ENCODE measurements around the gene NFKBIB. TPM values are rescaled to one million over a fixed set of nuclear protein-coding genes. Genes with fewer than 3 reads are reported as not detected.

The NFKBIB gene
- total RNA-seq (10 to 100 TPM; 29.3 to 30.1 TPM), total RNA-seq (15.0 to 110 (median 31.6) reads per million in 172 experiments)
- polyA plus RNA-seq (2013, experiment 1 of 2), result 18.6 TPM
- polyA plus RNA-seq (2013, experiment 2 of 2), result 20.6 TPM

- Histone ChIP-seq H3K4me3 (ENCODE audit: low read length) (peak within 1 kb of the TSS; percentile 97), H3K4me1 (ENCODE audit: insufficient read depth, low read length) (peaks cover 49% of the 10 kb centered on the region), H3K36me3 (ENCODE audit: insufficient read depth, low read length) (peaks cover 6% of the 10 kb centered on the region), H3K9me3 (ENCODE audit: control insufficient read depth in 1 of 2, insufficient read depth in 1 of 2, low read length in 2 of 2) (no peaks in the 10 kb centered on the region), H3K27ac (ENCODE audit: low read depth in 1 of 2, low read length in 2 of 2) (peak within 1 kb of the TSS; percentile 97 to 99), H3K27me3 (ENCODE audit: control insufficient read depth in 1 of 2, insufficient read depth in 2 of 2, low read length in 2 of 2) (no peaks in the 10 kb centered on the region)
- POLR2A ChIA-PET, result interaction anchor here (0.6 to 2.5 kb wide), 20 partner anchors 20 to 564 kb away, joined by 3 to 27 read pairs (median 4); partner anchors contain the start of genes ACTN4, CATSPERG, ECH1 and EIF3K
- DNase-seq, result peak; percentile 97 to 100 (median 99)
- no peak for TF ChIP-seq CTCF (IDR thresholded peaks at IDR 0.05)
- Mint-ChIP-seq H3K36me3 (ENCODE audit: low read depth) (peaks cover 27% of the 10 kb centered on the region), H3K4me1 (ENCODE audit: low read depth) (peaks cover 47% of the 10 kb centered on the region), H3K9me3 (no peaks in the 10 kb centered on the region), H3K27me3 (no peaks in the 10 kb centered on the region), H3K4me3 (peak within 1 kb of the TSS; percentile 93), H3K27ac (peak within 1 kb of the TSS; percentile 89)
- intact Hi-C loops (cut with DNase I, micrococcal nuclease), result loop anchor here (1.0 to 2.0 kb wide), 6 partner anchors 21 to 68 kb away; partner anchors contain the start of genes MRPS12 (in 2 of the 2), RINL (in 2 of the 2), SARS2 (in 2 of the 2) and ECH1 (in 1 of the 2)
- CTCF ChIA-PET, result interaction anchor here (1.0 to 2.9 kb wide), 7 partner anchors 12 to 997 kb away, joined by 3 to 46 read pairs (median 5); partner anchors contain the start of genes FAM98C, MRPS12, PSMD8 and SARS2
- peak; percentile 86 for ATAC-seq (ENCODE audit: poor library complexity)
Measured at GRCh38 chr19:38899447-38900201, at the start of gene NFKBIB, which contains the start of gene SIRT2. NFKBIB (plus strand) TSS chr19:38899969; CDS start chr19:38900033, 64 bp downstream. SIRT2 (minus strand) TSS chr19:38899618; CDS start chr19:38899521, 97 bp downstream.

GRCh38 chr19:38850436-38850975, 49.3 kb upstream of the NFKBIB start:
- DNase-seq (peak in 11 of 14 experiments; percentile 96 to 100 (median 98)), ATAC-seq (ENCODE audit: poor library complexity) (peak; percentile 74)
- no peaks in the 10 kb centered on the region for H3K27me3 Mint-ChIP-seq
- peaks cover 58% of the 10 kb centered on the region for H3K4me1 Mint-ChIP-seq (ENCODE audit: low read depth)
- Histone ChIP-seq H3K27me3 (ENCODE audit: control insufficient read depth in 1 of 2, insufficient read depth in 2 of 2, low read length in 2 of 2) (no peaks in the 10 kb centered on the region), H3K36me3 (ENCODE audit: insufficient read depth, low read length) (peaks cover 32% of the 10 kb centered on the region), H3K4me1 (ENCODE audit: insufficient read depth, low read length) (peaks cover 60% of the 10 kb centered on the region), H3K27ac (ENCODE audit: low read depth in 1 of 2, low read length in 2 of 2) (peak overlapping the region; percentile 92 to 95), H3K4me3 (ENCODE audit: low read length) (peak overlapping the region; percentile 76), H3K9me3 (ENCODE audit: control insufficient read depth in 1 of 2, insufficient read depth in 1 of 2, low read length in 2 of 2) (no peaks in the 10 kb centered on the region)
- H3K27ac Mint-ChIP-seq, result peak overlapping the region; percentile 97
- intact Hi-C loops (cut with DNase I, micrococcal nuclease), result loop anchor here (1.0 to 2.0 kb wide), 5 partner anchors 8 to 80 kb away; partner anchors contain the start of genes ECH1 (in 1 of the 2), MRPS12 (in 1 of the 2), NFKBIB (in 1 of the 2) and SARS2 (in 1 of the 2)
- H3K9me3 Mint-ChIP-seq, result no peaks in the 10 kb centered on the region
- POLR2A ChIA-PET, result interaction anchor here (0.6 to 9.1 kb wide), 13 partner anchors 9 to 515 kb away, joined by 3 to 170 read pairs (median 11); partner anchors contain the start of genes ACTN4, CATSPERG, ECH1 and FAM98C
- CTCF ChIA-PET, result interaction anchor here (0.9 to 3.2 kb wide), 2 partner anchors 80 to 81 kb away, joined by 3 to 11 read pairs; partner anchors contain the start of genes MRPS12 and SARS2
- H3K4me3 Mint-ChIP-seq, result peak overlapping the region; percentile 98
- TF ChIP-seq CTCF (IDR thresholded peaks at IDR 0.05), result no peak
- H3K36me3 Mint-ChIP-seq (ENCODE audit: low read depth), result peaks cover 66% of the 10 kb centered on the region

All from CD4-positive, alpha-beta T cell (primary cell).